Endothelial cell of umbilical vein (primary cell): ENCODE results near the gene RPL10L.

Experiments used
- TF ChIP-seq, protein P1 (sequence below), 2 donors: IDR thresholded peaks; 1 replicate in 1 of 2; 2 replicates in 1 of 2; pipeline ENCODE4 v1.5.1; 2011; ENCODE audit warnings: low read length in 2 of 2, mild to moderate bottlenecking in 2 of 2, moderate library complexity in 2 of 2, control low read depth in 1 of 2, inconsistent platforms in 1 of 2, low read depth in 1 of 2; ENCODE audit not compliant: insufficient read depth in 1 of 2; ENCODE audit errors: extremely low read depth in 1 of 2
- TF ChIP-seq, protein P2 (sequence below): IDR thresholded peaks from 2 replicates; pipeline ENCODE4 v1.6.1; 2011; ENCODE audit not compliant: insufficient read depth, insufficient read length

DNA sequence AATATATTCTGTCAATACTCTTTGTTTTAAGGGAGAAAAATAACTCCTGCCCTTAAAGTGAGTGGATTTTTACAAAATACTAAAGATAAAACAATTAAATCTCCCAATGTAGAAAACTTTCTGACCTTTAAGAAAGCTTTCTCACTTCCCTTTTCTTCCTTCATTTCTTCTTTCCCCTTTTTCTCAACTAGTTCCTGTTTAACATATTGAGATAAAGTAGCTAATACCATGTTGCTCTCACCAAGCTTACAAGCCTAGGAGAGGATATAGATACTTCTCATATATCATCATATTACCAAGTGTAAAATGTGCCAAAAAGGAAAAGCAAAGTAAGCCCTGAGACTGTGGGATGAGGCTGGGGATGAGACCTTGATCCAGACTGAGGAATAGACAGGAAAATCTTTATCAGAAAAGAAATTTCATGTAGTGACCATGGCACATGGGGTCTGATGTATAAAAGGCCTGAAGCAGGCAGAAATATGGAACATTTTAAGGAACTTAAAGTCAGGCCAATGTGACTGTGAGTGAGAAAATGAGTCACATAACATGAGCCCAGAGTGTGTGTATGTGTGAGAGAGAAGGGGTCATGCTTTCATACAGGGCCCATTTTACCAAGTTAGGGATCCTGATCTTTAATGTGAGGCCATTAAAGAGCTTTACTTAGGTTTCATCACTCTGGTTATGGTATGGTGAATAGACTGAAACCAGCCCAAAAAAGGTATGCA is 1.6 kb upstream of the RPL10L start:
- TF ChIP-seq, protein P1, sequence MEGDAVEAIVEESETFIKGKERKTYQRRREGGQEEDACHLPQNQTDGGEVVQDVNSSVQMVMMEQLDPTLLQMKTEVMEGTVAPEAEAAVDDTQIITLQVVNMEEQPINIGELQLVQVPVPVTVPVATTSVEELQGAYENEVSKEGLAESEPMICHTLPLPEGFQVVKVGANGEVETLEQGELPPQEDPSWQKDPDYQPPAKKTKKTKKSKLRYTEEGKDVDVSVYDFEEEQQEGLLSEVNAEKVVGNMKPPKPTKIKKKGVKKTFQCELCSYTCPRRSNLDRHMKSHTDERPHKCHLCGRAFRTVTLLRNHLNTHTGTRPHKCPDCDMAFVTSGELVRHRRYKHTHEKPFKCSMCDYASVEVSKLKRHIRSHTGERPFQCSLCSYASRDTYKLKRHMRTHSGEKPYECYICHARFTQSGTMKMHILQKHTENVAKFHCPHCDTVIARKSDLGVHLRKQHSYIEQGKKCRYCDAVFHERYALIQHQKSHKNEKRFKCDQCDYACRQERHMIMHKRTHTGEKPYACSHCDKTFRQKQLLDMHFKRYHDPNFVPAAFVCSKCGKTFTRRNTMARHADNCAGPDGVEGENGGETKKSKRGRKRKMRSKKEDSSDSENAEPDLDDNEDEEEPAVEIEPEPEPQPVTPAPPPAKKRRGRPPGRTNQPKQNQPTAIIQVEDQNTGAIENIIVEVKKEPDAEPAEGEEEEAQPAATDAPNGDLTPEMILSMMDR (IDR thresholded peaks at IDR 0.05; ENCODE audit: extremely low read depth in 1 of 2, insufficient read depth in 1 of 2, low read depth in 1 of 2, low read length in 2 of 2), result no peak
- TF ChIP-seq, protein P2, sequence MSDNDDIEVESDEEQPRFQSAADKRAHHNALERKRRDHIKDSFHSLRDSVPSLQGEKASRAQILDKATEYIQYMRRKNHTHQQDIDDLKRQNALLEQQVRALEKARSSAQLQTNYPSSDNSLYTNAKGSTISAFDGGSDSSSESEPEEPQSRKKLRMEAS, result no peak
